ENCODE data around the gene WRNIP1. TPM values are rescaled to one million over a fixed set of nuclear protein-coding genes. Genes with fewer than 3 reads are reported as not detected.

WRNIP1 gene
- total and polyA plus RNA-seq, 2 of the 8 experiments (the other 6 are each of a cell fraction or from before 2014, with no cell fraction given): 38.2 to 39.2 TPM

GRCh38 chr6:2802521-2803060, 37.4 kb downstream of the WRNIP1 start:
- Histone ChIP-seq H3K79me1 (ENCODE audit: low read depth, low read length) (0 out of 2 replicates have a peak, but pooled peaks cover 2% of the 10 kb centered on the region), H4K5ac (ENCODE audit: insufficient read length, low read depth, low read length) (no peak overlapping the region), H2BK20ac (ENCODE audit: low read length) (no peak overlapping the region), H4K20me1 (replicated peaks in 1 of 2; ENCODE audit: control insufficient read depth in 1 of 2, insufficient read depth in 2 of 2, low read length in 2 of 2) (no peaks in the 10 kb centered on the region), H3K4me3 (ENCODE audit: extremely low read depth in 1 of 4, insufficient read depth in 2 of 4, low read depth in 3 of 4, low read length in 4 of 4) (no peak overlapping the region), H3K4me2 (ENCODE audit: insufficient read depth in 1 of 2, low read depth in 2 of 2, low read length in 2 of 2) (no peak overlapping the region), H2BK15ac (ENCODE audit: low read length) (peak overlapping the region; percentile 53; the same call in 1 of the 2 replicates), H3K23ac (ENCODE audit: insufficient read length) (no peak overlapping the region), H2AK5ac (ENCODE audit: low read depth, low read length) (no peak overlapping the region), H2BK120ac (replicated peaks; ENCODE audit: low read depth, low read length) (no peak overlapping the region), H3K4ac (replicated peaks; ENCODE audit: insufficient read length, low read depth, low read length) (no peak overlapping the region), H3K79me2 (ENCODE audit: control insufficient read depth in 1 of 2, insufficient read depth in 2 of 2, low read length in 2 of 2) (no peaks in the 10 kb centered on the region), H3K9me3 (ENCODE audit: insufficient read depth in 2 of 2, low read depth in 1 of 2, low read length in 1 of 2) (no peaks in the 10 kb centered on the region), H3K4me1 (replicated peaks in 1 of 4; ENCODE audit: control insufficient read depth in 3 of 4, insufficient read depth in 4 of 4, low read length in 3 of 4) (peaks cover 0 to 6% (median 3%) of the 10 kb centered on the region in 4 experiments; a peak in 2 of 7 replicates), H2BK12ac (ENCODE audit: low read depth, low read length) (no peak overlapping the region), H4K8ac (ENCODE audit: extremely low read depth, insufficient read depth, low read length) (no peak overlapping the region), H2BK5ac (ENCODE audit: low read depth, low read length) (0 out of 2 replicates have a peak overlapping the region, but pooled peaks have one; percentile 44), H3K23me2 (ENCODE audit: low read depth, low read length) (no peaks in the 10 kb centered on the region; the same call in 1 of the 2 replicates), H2AFZ (ENCODE audit: low read length) (no peak overlapping the region), H3K27ac (ENCODE audit: low read depth, low read length) (no peak overlapping the region), H3K18ac (ENCODE audit: extremely low read depth, low read length) (no peak overlapping the region), H3K14ac (ENCODE audit: insufficient read length) (no peak overlapping the region), H3K56ac (replicated peaks; ENCODE audit: insufficient read length, low read depth, low read length) (no peak overlapping the region), H3K27me3 (replicated peaks in 1 of 4; ENCODE audit: control insufficient read depth in 3 of 4, extremely low read depth in 1 of 4, insufficient read depth in 3 of 4, low read length in 3 of 4) (no peaks in the 10 kb centered on the region), H4K91ac (replicated peaks; ENCODE audit: insufficient read length, low read length) (no peak overlapping the region), H3K36me3 (ENCODE audit: control insufficient read depth in 2 of 4, insufficient read depth in 4 of 4, low read length in 3 of 4) (no peaks in the 10 kb centered on the region), H3K9ac (replicated peaks in 1 of 4; ENCODE audit: extremely low read depth in 1 of 4, low read depth in 3 of 4, low read length in 3 of 4) (no peak overlapping the region)
- DNase-seq (ENCODE audit: low read depth in 1 of 2, low spot score in 2 of 2) (no peak), FAIRE-seq (no peak)
- ChIA-PET CTCF (ENCODE audit: partially characterized antibody) (interaction anchor here (0.5 to 1.5 kb wide), 3 partner anchors 11 to 324 kb away, joined by 3 read pairs; no protein-coding TSS in a partner anchor), POLR2A (ENCODE audit: partially characterized antibody) (no interaction called here)
- WGBS, 2 experiments (ENCODE audit: extremely low coverage in 1 of 2, insufficient coverage in 1 of 2, insufficient read length in 1 of 2, insufficient replicate concordance in 2 of 2, low coverage in 1 of 2, low lambda C conversion rate in 2 of 2, missing lambda C conversion rate in 1 of 2): 95% methylated on average over 8 of the region's 8 CpGs; no CpG with 5 or more reads in 1 of the 2 experiments
- TF ChIP-seq CTCF (IDR thresholded peaks at IDR 0.05; ENCODE audit: control extremely low read depth in 1 of 3, insufficient read depth in 1 of 3, low read depth in 1 of 3, low read length in 3 of 3): no peak
- TF ChIP-seq EZH2 (IDR thresholded peaks at IDR 0.05; ENCODE audit: low read depth, low read length, severe bottlenecking): no peak
- TF ChIP-seq CHD2 (IDR thresholded peaks at IDR 0.05; ENCODE audit: low read length): no peak
- no peak for TF ChIP-seq SP4 (IDR thresholded peaks at IDR 0.05; ENCODE audit: low read length)
- TF ChIP-seq SUZ12 (IDR thresholded peaks at IDR 0.05; ENCODE audit: low read length): no peak
- no peak for TF ChIP-seq KDM1A (IDR thresholded peaks at IDR 0.05; ENCODE audit: borderline replicate concordance, low read length)
- no peak for TF ChIP-seq TCF12 (IDR thresholded peaks at IDR 0.05; ENCODE audit: low read depth, low read length)
- no peak for TF ChIP-seq HDAC6 (IDR thresholded peaks at IDR 0.05; ENCODE audit: low read depth, low read length)
- TF ChIP-seq RBBP5 (IDR thresholded peaks at IDR 0.05; ENCODE audit: borderline replicate concordance, low read depth, low read length): no peak
- no peak for TF ChIP-seq TAF1 (IDR thresholded peaks at IDR 0.05; ENCODE audit: low read depth, low read length)
- TF ChIP-seq ASH2L (IDR thresholded peaks at IDR 0.05; ENCODE audit: low read length): no peak
- no peak for TF ChIP-seq YY1 (IDR thresholded peaks at IDR 0.05; ENCODE audit: low read depth, low read length)

Measured in H1 (cell line).